Panc1 (cell line): Measurements from ENCODE around the gene KLHL8.

Source experiments
- POLR2AphosphoS5 ChIP-seq: IDR thresholded peaks from 2 replicates; pipeline ENCODE4 v1.6.1; 2012; ENCODE audit warnings: mild to moderate bottlenecking, low read depth, low read length, moderate library complexity
- SIN3A ChIP-seq: IDR thresholded peaks from 2 replicates; pipeline ENCODE4 v1.6.1; 2012; ENCODE audit warnings: low read depth, mild to moderate bottlenecking, low read length, moderate library complexity, borderline replicate concordance; ENCODE audit not compliant: insufficient read depth
- TF ChIP-seq, protein P1 (sequence below): fragments of 450-650 bp; IDR thresholded peaks from 2 replicates; pipeline ENCODE4 v1.5.1; 2017; ENCODE audit warnings: mild to moderate bottlenecking
- TF ChIP-seq, protein P2 (sequence below), 2 experiments: IDR thresholded peaks; 2 replicates each; pipeline ENCODE4 v1.6.1; 2011 to 2012; ENCODE audit warnings: low read depth in 2 of 2, control low read depth in 1 of 2, low read length in 1 of 2, mild to moderate bottlenecking in 1 of 2, moderate library complexity in 1 of 2; ENCODE audit not compliant: insufficient read depth in 1 of 2

DNA sequence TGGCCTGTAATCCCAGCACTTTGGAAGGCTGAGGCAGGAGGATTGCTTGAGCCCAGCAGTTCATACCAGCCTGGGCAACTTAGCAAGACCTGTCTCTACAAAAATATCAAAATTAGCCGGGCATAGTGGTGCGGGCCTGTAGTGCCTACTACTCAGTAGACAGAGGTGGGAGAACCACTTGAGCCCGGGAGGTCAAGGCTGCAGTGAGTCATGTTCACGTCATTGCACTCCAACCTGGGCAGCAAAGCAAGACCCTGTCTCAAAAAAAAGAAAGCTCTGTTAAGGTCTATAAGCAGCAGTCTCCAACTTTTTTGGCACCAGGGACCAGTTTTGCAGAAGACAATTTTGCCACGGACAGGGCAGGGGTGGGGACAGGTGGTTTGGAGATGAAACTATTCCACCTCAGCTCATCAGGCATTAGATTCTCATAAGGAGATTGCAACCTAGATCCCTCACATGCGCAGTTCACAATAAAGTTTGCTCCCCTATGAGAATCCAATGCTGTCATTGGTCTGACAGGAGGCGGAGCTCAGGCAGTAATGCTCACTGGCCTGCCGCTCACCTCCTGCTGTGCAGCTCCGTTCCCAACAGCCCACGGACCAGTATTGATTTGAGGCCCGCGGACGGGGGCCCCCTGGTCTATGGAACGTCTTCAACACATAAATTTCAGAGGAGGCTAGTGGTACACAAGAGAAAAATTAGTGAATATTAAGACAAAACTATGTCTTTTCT is 67.9 kb downstream of the KLHL8 start:
- TF ChIP-seq, protein P1, sequence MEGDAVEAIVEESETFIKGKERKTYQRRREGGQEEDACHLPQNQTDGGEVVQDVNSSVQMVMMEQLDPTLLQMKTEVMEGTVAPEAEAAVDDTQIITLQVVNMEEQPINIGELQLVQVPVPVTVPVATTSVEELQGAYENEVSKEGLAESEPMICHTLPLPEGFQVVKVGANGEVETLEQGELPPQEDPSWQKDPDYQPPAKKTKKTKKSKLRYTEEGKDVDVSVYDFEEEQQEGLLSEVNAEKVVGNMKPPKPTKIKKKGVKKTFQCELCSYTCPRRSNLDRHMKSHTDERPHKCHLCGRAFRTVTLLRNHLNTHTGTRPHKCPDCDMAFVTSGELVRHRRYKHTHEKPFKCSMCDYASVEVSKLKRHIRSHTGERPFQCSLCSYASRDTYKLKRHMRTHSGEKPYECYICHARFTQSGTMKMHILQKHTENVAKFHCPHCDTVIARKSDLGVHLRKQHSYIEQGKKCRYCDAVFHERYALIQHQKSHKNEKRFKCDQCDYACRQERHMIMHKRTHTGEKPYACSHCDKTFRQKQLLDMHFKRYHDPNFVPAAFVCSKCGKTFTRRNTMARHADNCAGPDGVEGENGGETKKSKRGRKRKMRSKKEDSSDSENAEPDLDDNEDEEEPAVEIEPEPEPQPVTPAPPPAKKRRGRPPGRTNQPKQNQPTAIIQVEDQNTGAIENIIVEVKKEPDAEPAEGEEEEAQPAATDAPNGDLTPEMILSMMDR: no peak
- TF ChIP-seq SIN3A (no peak), POLR2AphosphoS5 (no peak)
- TF ChIP-seq, protein P2, sequence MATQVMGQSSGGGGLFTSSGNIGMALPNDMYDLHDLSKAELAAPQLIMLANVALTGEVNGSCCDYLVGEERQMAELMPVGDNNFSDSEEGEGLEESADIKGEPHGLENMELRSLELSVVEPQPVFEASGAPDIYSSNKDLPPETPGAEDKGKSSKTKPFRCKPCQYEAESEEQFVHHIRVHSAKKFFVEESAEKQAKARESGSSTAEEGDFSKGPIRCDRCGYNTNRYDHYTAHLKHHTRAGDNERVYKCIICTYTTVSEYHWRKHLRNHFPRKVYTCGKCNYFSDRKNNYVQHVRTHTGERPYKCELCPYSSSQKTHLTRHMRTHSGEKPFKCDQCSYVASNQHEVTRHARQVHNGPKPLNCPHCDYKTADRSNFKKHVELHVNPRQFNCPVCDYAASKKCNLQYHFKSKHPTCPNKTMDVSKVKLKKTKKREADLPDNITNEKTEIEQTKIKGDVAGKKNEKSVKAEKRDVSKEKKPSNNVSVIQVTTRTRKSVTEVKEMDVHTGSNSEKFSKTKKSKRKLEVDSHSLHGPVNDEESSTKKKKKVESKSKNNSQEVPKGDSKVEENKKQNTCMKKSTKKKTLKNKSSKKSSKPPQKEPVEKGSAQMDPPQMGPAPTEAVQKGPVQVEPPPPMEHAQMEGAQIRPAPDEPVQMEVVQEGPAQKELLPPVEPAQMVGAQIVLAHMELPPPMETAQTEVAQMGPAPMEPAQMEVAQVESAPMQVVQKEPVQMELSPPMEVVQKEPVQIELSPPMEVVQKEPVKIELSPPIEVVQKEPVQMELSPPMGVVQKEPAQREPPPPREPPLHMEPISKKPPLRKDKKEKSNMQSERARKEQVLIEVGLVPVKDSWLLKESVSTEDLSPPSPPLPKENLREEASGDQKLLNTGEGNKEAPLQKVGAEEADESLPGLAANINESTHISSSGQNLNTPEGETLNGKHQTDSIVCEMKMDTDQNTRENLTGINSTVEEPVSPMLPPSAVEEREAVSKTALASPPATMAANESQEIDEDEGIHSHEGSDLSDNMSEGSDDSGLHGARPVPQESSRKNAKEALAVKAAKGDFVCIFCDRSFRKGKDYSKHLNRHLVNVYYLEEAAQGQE (IDR thresholded peaks at IDR 0.05; ENCODE audit: insufficient read depth in 1 of 2, low read depth in 2 of 2, low read length in 1 of 2): no peak
